Upper lobe of right lung (tissue), 1 donor: Measurements from ENCODE around the gene AKR7A2. TPM values are rescaled to one million over a fixed set of nuclear protein-coding genes. Genes with fewer than 3 reads are reported as not detected.
A peak's percentile ranks its signal among the peaks of the same experiment; 100 is the strongest.

Experiments
- ATAC-seq: fragments of 200-7000 bp; cut with Tn5 transposase; one replicate; pipeline ENCODE4 v1.9.1; 2020; ENCODE audit warnings: mild to moderate bottlenecking, moderate library complexity
- DNase-seq: peaks from one replicate; pipeline ENCODE4 v3.0.0-alpha.2; 2020
- H3K27ac ChIP-seq: fragments of 200-600 bp; one replicate; pipeline ENCODE4 v1.8.0; 2022
- H3K27me3 ChIP-seq: fragments of 200-600 bp; one replicate; pipeline ENCODE4 v1.8.0; 2022; ENCODE audit warnings: mild to moderate bottlenecking
- H3K36me3 ChIP-seq: fragments of 200-600 bp; one replicate; pipeline ENCODE4 v1.8.0; 2022
- H3K4me1 ChIP-seq: fragments of 200-600 bp; one replicate; pipeline ENCODE4 v1.8.0; 2022
- H3K4me3 ChIP-seq: fragments of 200-600 bp; one replicate; pipeline ENCODE4 v1.8.0; 2022; ENCODE audit warnings: mild to moderate bottlenecking
- H3K9me3 ChIP-seq: fragments of 200-600 bp; one replicate; pipeline ENCODE4 v1.8.0; 2022
- CTCF ChIP-seq: fragments of 200-600 bp; IDR thresholded peaks from one replicate; pipeline ENCODE4 v1.8.0; 2022; ENCODE audit warnings: antibody characterized with exemption
- intact Hi-C: fragments of 100-400 bp; cut with DNase I; formaldehyde crosslinking; loops from one replicate; pipeline ENCODE4 v1.11.0; 2022
- total RNA-seq: library from RNA; stranded (reverse); fragmentation: NEBNext Ultra II Directional; extraction: Animal tissue kit (Norgen Biotek cat#: 25700); gene quantifications from one replicate; pipeline ENCODE4 v1.2.1, GENCODE V29; 2021
- donor health status: DM: no; HTN: yes; CAD: no; lungs with severe emphysema.

Gene AKR7A2
- total RNA-seq, 1 donor from 2014 or later: 39.1 TPM

GRCh38 chr1:19358710-19359109 is 46.8 kb upstream of the AKR7A2 start:
- H3K27me3 ChIP-seq: no peaks in the 10 kb centered on the region
- H3K36me3 ChIP-seq: peaks cover 36% of the 10 kb centered on the region
- intact Hi-C loops: no loop called here
- TF ChIP-seq CTCF: no peak
- DNase-seq (no peak), ATAC-seq (no peak)
- no peak overlapping the region for H3K27ac ChIP-seq
- no peaks in the 10 kb centered on the region for H3K9me3 ChIP-seq
- no peak overlapping the region for H3K4me3 ChIP-seq
- H3K4me1 ChIP-seq: peaks cover 27% of the 10 kb centered on the region

GRCh38 chr1:19357299-19357986 is 45.5 kb upstream of the AKR7A2 start:
- no peak for DNase-seq
- no peak overlapping the region for H3K27ac ChIP-seq
- no peaks in the 10 kb centered on the region for H3K9me3 ChIP-seq
- intact Hi-C loops: no loop called here
- peaks cover 27% of the 10 kb centered on the region for H3K4me1 ChIP-seq
- TF ChIP-seq CTCF: no peak
- ATAC-seq: no peak
- no peak overlapping the region for H3K4me3 ChIP-seq
- H3K36me3 ChIP-seq: peaks cover 47% of the 10 kb centered on the region
- H3K27me3 ChIP-seq: no peaks in the 10 kb centered on the region

- Histone ChIP-seq H3K4me1 (peaks cover 17% of the 10 kb centered on the region), H3K27ac (no peak overlapping the region), H3K27me3 (no peaks in the 10 kb centered on the region), H3K36me3 (peaks cover 56% of the 10 kb centered on the region), H3K4me3 (no peak overlapping the region), H3K9me3 (no peaks in the 10 kb centered on the region)
- peak; percentile 47 for ATAC-seq
- intact Hi-C loops: no loop called here
- DNase-seq: no peak
- no peak for TF ChIP-seq CTCF
Measured at GRCh38 chr1:19356266-19356665, 44.3 kb upstream of the AKR7A2 start.

GRCh38 chr1:19354531-19354981 is 42.6 kb upstream of the AKR7A2 start:
- Histone ChIP-seq H3K9me3 (no peaks in the 10 kb centered on the region), H3K4me3 (no peak overlapping the region), H3K4me1 (peaks cover 3% of the 10 kb centered on the region), H3K36me3 (peaks cover 71% of the 10 kb centered on the region), H3K27me3 (no peaks in the 10 kb centered on the region), H3K27ac (no peak overlapping the region)
- DNase-seq (no peak), ATAC-seq (no peak)
- TF ChIP-seq CTCF: no peak
- intact Hi-C loops: no loop called here

GRCh38 chr1:19353596-19353995 is 41.7 kb upstream of the AKR7A2 start:
- ATAC-seq: no peak
- intact Hi-C loops: no loop called here
- Histone ChIP-seq H3K4me3 (no peak overlapping the region), H3K27ac (no peak overlapping the region), H3K9me3 (no peaks in the 10 kb centered on the region), H3K4me1 (no peaks in the 10 kb centered on the region), H3K27me3 (no peaks in the 10 kb centered on the region), H3K36me3 (peaks cover 77% of the 10 kb centered on the region)
- no peak for TF ChIP-seq CTCF
- DNase-seq: no peak
